ENCODE measurements around the gene LRRC3.

The LRRC3 gene

GRCh38 chr21:44507673-44508425 is 52.5 kb downstream of the LRRC3 start:
- H3K79me2 ChIP-seq (ENCODE audit: insufficient read depth, low read length), result no peaks in the 10 kb centered on the region
- no peaks in the 10 kb centered on the region for H4K20me1 ChIP-seq (ENCODE audit: insufficient read depth, low read length, poor library complexity, severe bottlenecking)
- H3K4me2 ChIP-seq (ENCODE audit: low read depth, low read length, poor library complexity, severe bottlenecking), result no peak overlapping the region
- no peaks in the 10 kb centered on the region for H3K36me3 ChIP-seq (ENCODE audit: insufficient read depth, low read length)
- H3K9me2 ChIP-seq (replicated peaks; ENCODE audit: low read depth, low read length), result no peaks in the 10 kb centered on the region
- no peak overlapping the region for H3K9ac ChIP-seq (ENCODE audit: low read depth, low read length, poor library complexity, severe bottlenecking)
- no peak overlapping the region for H2AFZ ChIP-seq (ENCODE audit: low read length)
- H3K27me3 ChIP-seq (ENCODE audit: insufficient read depth, low read length, poor library complexity, severe bottlenecking), result no peaks in the 10 kb centered on the region
- no peak for TF ChIP-seq CTCF (conservative IDR thresholded peaks at IDR 0.05; ENCODE audit: low read length)
- no peak for TF ChIP-seq EZH2phosphoT487 (IDR thresholded peaks at IDR 0.05; ENCODE audit: borderline replicate concordance)
- H3K4me3 ChIP-seq (ENCODE audit: low read length, poor library complexity, severe bottlenecking), result no peak overlapping the region
- no peaks in the 10 kb centered on the region for H3K9me3 ChIP-seq (ENCODE audit: insufficient read depth, low read depth, low read length)
- H3F3A ChIP-seq (ENCODE audit: low read depth), result no peaks in the 10 kb centered on the region
- no peaks in the 10 kb centered on the region for H3K4me1 ChIP-seq (ENCODE audit: insufficient read depth, low read length, poor library complexity, severe bottlenecking)

DNA sequence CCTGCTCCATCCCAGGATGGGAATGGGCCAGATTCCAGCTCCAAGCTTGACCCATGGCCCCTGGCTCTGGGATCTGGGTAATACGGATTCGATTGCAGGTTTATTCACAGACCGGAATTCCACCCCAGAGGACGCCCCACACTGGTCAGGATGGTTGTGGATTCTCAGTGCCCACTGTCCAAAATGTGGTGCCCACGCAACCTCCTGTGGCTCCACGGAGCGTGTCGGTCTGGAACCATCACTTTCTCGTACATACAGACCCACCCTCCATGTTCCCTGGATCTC is 53.1 kb downstream of the LRRC3 start:
- H3K9me2 ChIP-seq (replicated peaks; ENCODE audit: low read depth, low read length), result no peaks in the 10 kb centered on the region
- no peaks in the 10 kb centered on the region for H3K27me3 ChIP-seq (ENCODE audit: insufficient read depth, low read length, poor library complexity, severe bottlenecking)
- no peaks in the 10 kb centered on the region for H4K20me1 ChIP-seq (ENCODE audit: insufficient read depth, low read length, poor library complexity, severe bottlenecking)
- no peaks in the 10 kb centered on the region for H3K4me1 ChIP-seq (ENCODE audit: insufficient read depth, low read length, poor library complexity, severe bottlenecking)
- H3K4me2 ChIP-seq (ENCODE audit: low read depth, low read length, poor library complexity, severe bottlenecking), result no peak overlapping the region
- TF ChIP-seq CTCF (conservative IDR thresholded peaks at IDR 0.05; ENCODE audit: low read length) (no peak), EZH2phosphoT487 (IDR thresholded peaks at IDR 0.05; ENCODE audit: borderline replicate concordance) (no peak)
- H2AFZ ChIP-seq (ENCODE audit: low read length), result no peak overlapping the region
- no peaks in the 10 kb centered on the region for H3F3A ChIP-seq (ENCODE audit: low read depth)
- no peaks in the 10 kb centered on the region for H3K79me2 ChIP-seq (ENCODE audit: insufficient read depth, low read length)
- H3K9ac ChIP-seq (ENCODE audit: low read depth, low read length, poor library complexity, severe bottlenecking), result no peak overlapping the region
- H3K9me3 ChIP-seq (ENCODE audit: insufficient read depth, low read depth, low read length), result no peaks in the 10 kb centered on the region
- no peaks in the 10 kb centered on the region for H3K36me3 ChIP-seq (ENCODE audit: insufficient read depth, low read length)
- H3K4me3 ChIP-seq (ENCODE audit: low read length, poor library complexity, severe bottlenecking), result no peak overlapping the region

DNA sequence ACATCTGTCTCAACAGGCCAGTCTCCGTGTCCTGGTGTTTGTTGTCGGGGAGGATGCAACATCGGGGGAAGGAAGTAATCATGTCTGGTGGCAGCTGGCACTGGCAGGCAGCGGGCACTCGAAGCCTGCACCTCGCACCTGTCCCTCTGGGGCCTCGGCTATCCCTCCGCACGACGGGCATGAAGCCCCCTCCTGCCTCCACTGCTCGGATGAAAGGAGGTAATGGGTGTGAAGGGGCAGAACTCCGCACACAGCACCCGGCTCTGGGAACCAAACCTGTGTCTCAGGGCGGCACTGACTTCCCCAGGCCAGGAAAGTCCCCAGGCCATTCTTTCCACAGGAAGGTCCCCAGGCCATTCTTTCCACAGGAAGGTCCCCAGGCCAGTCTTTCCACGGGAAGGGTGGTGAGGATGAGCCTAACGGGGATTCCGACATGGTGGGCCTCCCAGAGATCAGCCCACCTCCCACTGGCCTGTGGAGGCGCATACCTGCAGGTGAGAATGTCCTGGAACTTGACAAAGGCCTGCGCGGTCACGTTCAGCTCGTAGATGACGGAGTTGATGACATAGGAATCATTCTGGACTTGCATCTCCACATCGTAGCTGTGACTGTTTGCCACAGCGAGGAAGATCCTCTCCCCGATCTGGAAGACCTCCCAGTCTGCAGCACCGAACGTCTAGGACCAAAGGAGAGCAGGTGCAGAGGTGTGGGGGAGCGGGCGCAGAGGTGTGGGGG is 53.6 kb downstream of the LRRC3 start:
- TF ChIP-seq EZH2phosphoT487 (IDR thresholded peaks at IDR 0.05; ENCODE audit: borderline replicate concordance) (no peak), CTCF (conservative IDR thresholded peaks at IDR 0.05; ENCODE audit: low read length) (no peak)
- H3K4me1 ChIP-seq (ENCODE audit: insufficient read depth, low read length, poor library complexity, severe bottlenecking), result no peaks in the 10 kb centered on the region
- no peaks in the 10 kb centered on the region for H3K79me2 ChIP-seq (ENCODE audit: insufficient read depth, low read length)
- H4K20me1 ChIP-seq (ENCODE audit: insufficient read depth, low read length, poor library complexity, severe bottlenecking), result no peaks in the 10 kb centered on the region
- no peaks in the 10 kb centered on the region for H3K9me2 ChIP-seq (replicated peaks; ENCODE audit: low read depth, low read length)
- H2AFZ ChIP-seq (ENCODE audit: low read length), result no peak overlapping the region
- no peak overlapping the region for H3K4me3 ChIP-seq (ENCODE audit: low read length, poor library complexity, severe bottlenecking)
- H3K4me2 ChIP-seq (ENCODE audit: low read depth, low read length, poor library complexity, severe bottlenecking), result no peak overlapping the region
- H3K27me3 ChIP-seq (ENCODE audit: insufficient read depth, low read length, poor library complexity, severe bottlenecking), result no peaks in the 10 kb centered on the region
- no peak overlapping the region for H3K9ac ChIP-seq (ENCODE audit: low read depth, low read length, poor library complexity, severe bottlenecking)
- H3K36me3 ChIP-seq (ENCODE audit: insufficient read depth, low read length), result no peaks in the 10 kb centered on the region
- no peaks in the 10 kb centered on the region for H3F3A ChIP-seq (ENCODE audit: low read depth)
- no peaks in the 10 kb centered on the region for H3K9me3 ChIP-seq (ENCODE audit: insufficient read depth, low read depth, low read length)
